GM18951 (cell line): Measurements from ENCODE around the gene PLEKHG3.

Experiments
- POLR2A ChIP-seq: IDR thresholded peaks from 4 replicates; pipeline ENCODE4 v1.6.1; 2011; ENCODE audit warnings: mild to moderate bottlenecking; ENCODE audit not compliant: insufficient read length, insufficient read depth; ENCODE audit errors: extremely low read depth
- in situ Hi-C: fragments of 300-500 bp; cut with MboI; formaldehyde crosslinking; loops from one replicate; pipeline ENCODE4 v1.12.0; 2022; ENCODE audit warnings: low sequenced_read_pairs, mixed read lengths, inconsistent platforms; ENCODE audit not compliant: unreplicated experiment

The PLEKHG3 gene

GRCh38 chr14:64746298-64747250 lies 42.4 kb downstream of the PLEKHG3 start:
- in situ Hi-C loops, result no loop called here
- no peak for TF ChIP-seq POLR2A

- in situ Hi-C loops, result no loop called here
- no peak for TF ChIP-seq POLR2A
Observed at GRCh38 chr14:64747327-64747726, 43.1 kb downstream of the PLEKHG3 start.

GRCh38 chr14:64748521-64748920 lies 44.3 kb downstream of the PLEKHG3 start:
- no peak for TF ChIP-seq POLR2A
- in situ Hi-C loops, result no loop called here

GRCh38 chr14:64748995-64749714 lies 44.9 kb downstream of the PLEKHG3 start:
- in situ Hi-C loops, result no loop called here
- TF ChIP-seq POLR2A, result no peak

GRCh38 chr14:64752909-64753308 lies 48.7 kb downstream of the PLEKHG3 start:
- in situ Hi-C loops, result no loop called here
- no peak for TF ChIP-seq POLR2A

GRCh38 chr14:64753374-64753773 lies 49.1 kb downstream of the PLEKHG3 start:
- in situ Hi-C loops, result no loop called here
- no peak for TF ChIP-seq POLR2A

- no peak for TF ChIP-seq POLR2A
- in situ Hi-C loops, result no loop called here
Observed at GRCh38 chr14:64753999-64754398, 49.8 kb downstream of the PLEKHG3 start.

- in situ Hi-C loops, result no loop called here
- no peak for TF ChIP-seq POLR2A
Observed at GRCh38 chr14:64754685-64755084, 50.5 kb downstream of the PLEKHG3 start.

- in situ Hi-C loops, result no loop called here
- TF ChIP-seq POLR2A, result no peak
Observed at GRCh38 chr14:64755781-64756221, 51.6 kb downstream of the PLEKHG3 start.

GRCh38 chr14:64756712-64757111 lies 52.5 kb downstream of the PLEKHG3 start:
- no peak for TF ChIP-seq POLR2A
- in situ Hi-C loops, result no loop called here

GRCh38 chr14:64757601-64758000 lies 53.4 kb downstream of the PLEKHG3 start:
- TF ChIP-seq POLR2A, result no peak
- in situ Hi-C loops, result no loop called here

- TF ChIP-seq POLR2A, result no peak
Observed at GRCh38 chr14:64758025-64758521, 53.8 kb downstream of the PLEKHG3 start.

GRCh38 chr14:64758691-64759554 lies 54.7 kb downstream of the PLEKHG3 start:
- in situ Hi-C loops, result no loop called here
- TF ChIP-seq POLR2A, result no peak

More at GRCh38 chr14:64758025-64758521, 53.8 kb downstream of the PLEKHG3 start:
- in situ Hi-C loops, result no loop called here

- in situ Hi-C loops, result no loop called here
Observed at GRCh38 chr14:64759555-64759938, 55.3 kb downstream of the PLEKHG3 start.

More at GRCh38 chr14:64759555-64759938, 55.3 kb downstream of the PLEKHG3 start:
- no peak for TF ChIP-seq POLR2A
